ENCODE measurements around the gene MAP1B.

DNA sequence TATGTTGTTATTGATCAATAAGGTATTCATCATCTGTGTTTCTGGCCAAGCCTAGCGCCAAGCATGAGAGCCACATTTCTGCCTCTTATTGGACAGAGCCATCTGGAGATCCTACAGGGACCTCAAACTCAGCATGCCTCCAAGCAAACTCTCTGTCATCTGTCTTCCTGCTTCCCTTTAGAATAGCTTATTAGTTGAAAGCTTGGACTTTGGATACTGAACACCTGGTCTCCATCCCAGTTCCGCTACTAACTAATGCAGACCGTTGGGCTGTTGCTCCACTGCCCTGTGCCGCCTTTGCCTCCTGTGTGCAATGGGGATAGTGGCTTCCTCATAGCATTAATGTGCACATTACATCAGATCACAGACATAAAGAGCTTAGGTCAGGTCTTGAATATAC, 65.5 kb downstream of the MAP1B start:
- no peak for TF ChIP-seq EZH2 (IDR thresholded peaks at IDR 0.05; ENCODE audit: borderline replicate concordance, insufficient read depth, low read length, poor library complexity, severe bottlenecking)
- TF ChIP-seq, protein P1, sequence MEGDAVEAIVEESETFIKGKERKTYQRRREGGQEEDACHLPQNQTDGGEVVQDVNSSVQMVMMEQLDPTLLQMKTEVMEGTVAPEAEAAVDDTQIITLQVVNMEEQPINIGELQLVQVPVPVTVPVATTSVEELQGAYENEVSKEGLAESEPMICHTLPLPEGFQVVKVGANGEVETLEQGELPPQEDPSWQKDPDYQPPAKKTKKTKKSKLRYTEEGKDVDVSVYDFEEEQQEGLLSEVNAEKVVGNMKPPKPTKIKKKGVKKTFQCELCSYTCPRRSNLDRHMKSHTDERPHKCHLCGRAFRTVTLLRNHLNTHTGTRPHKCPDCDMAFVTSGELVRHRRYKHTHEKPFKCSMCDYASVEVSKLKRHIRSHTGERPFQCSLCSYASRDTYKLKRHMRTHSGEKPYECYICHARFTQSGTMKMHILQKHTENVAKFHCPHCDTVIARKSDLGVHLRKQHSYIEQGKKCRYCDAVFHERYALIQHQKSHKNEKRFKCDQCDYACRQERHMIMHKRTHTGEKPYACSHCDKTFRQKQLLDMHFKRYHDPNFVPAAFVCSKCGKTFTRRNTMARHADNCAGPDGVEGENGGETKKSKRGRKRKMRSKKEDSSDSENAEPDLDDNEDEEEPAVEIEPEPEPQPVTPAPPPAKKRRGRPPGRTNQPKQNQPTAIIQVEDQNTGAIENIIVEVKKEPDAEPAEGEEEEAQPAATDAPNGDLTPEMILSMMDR (IDR thresholded peaks at IDR 0.05; ENCODE audit: poor library complexity, severe bottlenecking) = no peak
- TF ChIP-seq EP300 (conservative IDR thresholded peaks at IDR 0.05; ENCODE audit: poor library complexity, severe bottlenecking) = no peak
- TF ChIP-seq, protein P2, sequence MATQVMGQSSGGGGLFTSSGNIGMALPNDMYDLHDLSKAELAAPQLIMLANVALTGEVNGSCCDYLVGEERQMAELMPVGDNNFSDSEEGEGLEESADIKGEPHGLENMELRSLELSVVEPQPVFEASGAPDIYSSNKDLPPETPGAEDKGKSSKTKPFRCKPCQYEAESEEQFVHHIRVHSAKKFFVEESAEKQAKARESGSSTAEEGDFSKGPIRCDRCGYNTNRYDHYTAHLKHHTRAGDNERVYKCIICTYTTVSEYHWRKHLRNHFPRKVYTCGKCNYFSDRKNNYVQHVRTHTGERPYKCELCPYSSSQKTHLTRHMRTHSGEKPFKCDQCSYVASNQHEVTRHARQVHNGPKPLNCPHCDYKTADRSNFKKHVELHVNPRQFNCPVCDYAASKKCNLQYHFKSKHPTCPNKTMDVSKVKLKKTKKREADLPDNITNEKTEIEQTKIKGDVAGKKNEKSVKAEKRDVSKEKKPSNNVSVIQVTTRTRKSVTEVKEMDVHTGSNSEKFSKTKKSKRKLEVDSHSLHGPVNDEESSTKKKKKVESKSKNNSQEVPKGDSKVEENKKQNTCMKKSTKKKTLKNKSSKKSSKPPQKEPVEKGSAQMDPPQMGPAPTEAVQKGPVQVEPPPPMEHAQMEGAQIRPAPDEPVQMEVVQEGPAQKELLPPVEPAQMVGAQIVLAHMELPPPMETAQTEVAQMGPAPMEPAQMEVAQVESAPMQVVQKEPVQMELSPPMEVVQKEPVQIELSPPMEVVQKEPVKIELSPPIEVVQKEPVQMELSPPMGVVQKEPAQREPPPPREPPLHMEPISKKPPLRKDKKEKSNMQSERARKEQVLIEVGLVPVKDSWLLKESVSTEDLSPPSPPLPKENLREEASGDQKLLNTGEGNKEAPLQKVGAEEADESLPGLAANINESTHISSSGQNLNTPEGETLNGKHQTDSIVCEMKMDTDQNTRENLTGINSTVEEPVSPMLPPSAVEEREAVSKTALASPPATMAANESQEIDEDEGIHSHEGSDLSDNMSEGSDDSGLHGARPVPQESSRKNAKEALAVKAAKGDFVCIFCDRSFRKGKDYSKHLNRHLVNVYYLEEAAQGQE (IDR thresholded peaks at IDR 0.05; ENCODE audit: borderline replicate concordance) = no peak
- TF ChIP-seq TAF1 (IDR thresholded peaks at IDR 0.05; ENCODE audit: low read depth) = no peak
- TF ChIP-seq POLR2AphosphoS5 (IDR thresholded peaks at IDR 0.05) = no peak
